ENCODE data around the gene ARSJ. TPM values are rescaled to one million over a fixed set of nuclear protein-coding genes. Genes with fewer than 3 reads are reported as not detected.

The ARSJ gene
- total RNA-seq, 1 donor from 2014 or later: not detected

GRCh38 chr4:113957956-113958355, 21.5 kb downstream of the ARSJ start:
- intact Hi-C loops (cut with micrococcal nuclease): no loop called here
- Mint-ChIP-seq H3K27me3 (peaks cover 20% of the 10 kb centered on the region), H3K4me1 (no peaks in the 10 kb centered on the region), H3K27ac (no peak overlapping the region), H3K9me3 (peaks cover 5% of the 10 kb centered on the region), H3K4me3 (no peak overlapping the region), H3K36me3 (ENCODE audit: low read depth) (no peaks in the 10 kb centered on the region)
- ATAC-seq (ENCODE audit: low read depth) (no peak), DNase-seq (no peak)
- POLR2A ChIA-PET: no interaction called here
- CTCF ChIA-PET: no interaction called here
- no peak for TF ChIP-seq CTCF (IDR thresholded peaks at IDR 0.05)

GRCh38 chr4:113955948-113956347, 23.5 kb downstream of the ARSJ start:
- ChIA-PET POLR2A (no interaction called here), CTCF (interaction anchor here (0.6 kb wide), 2 partner anchors 35 to 540 kb away, joined by 3 read pairs; no protein-coding TSS in a partner anchor)
- no peaks in the 10 kb centered on the region for H3K9me3 Mint-ChIP-seq
- H3K27me3 Mint-ChIP-seq: peaks cover 18% of the 10 kb centered on the region
- H3K27ac Mint-ChIP-seq: no peak overlapping the region
- intact Hi-C loops (cut with micrococcal nuclease): no loop called here
- H3K36me3 Mint-ChIP-seq (ENCODE audit: low read depth): no peaks in the 10 kb centered on the region
- H3K4me3 Mint-ChIP-seq: no peak overlapping the region
- peaks cover 2% of the 10 kb centered on the region for H3K4me1 Mint-ChIP-seq
- no peak for DNase-seq
- no peak for ATAC-seq (ENCODE audit: low read depth)
- no peak for TF ChIP-seq CTCF (IDR thresholded peaks at IDR 0.05)

GRCh38 chr4:113955411-113955810, 24.0 kb downstream of the ARSJ start:
- POLR2A ChIA-PET: no interaction called here
- intact Hi-C loops (cut with micrococcal nuclease): no loop called here
- CTCF ChIA-PET: interaction anchor here (0.6 kb wide), 1 partner anchor 34 kb away, joined by 3 read pairs; no protein-coding TSS in a partner anchor

GRCh38 chr4:113953888-113954287, 25.6 kb downstream of the ARSJ start:
- intact Hi-C loops (cut with micrococcal nuclease): loop anchor here (2.0 to 5.0 kb wide), 3 partner anchors 117 to 407 kb away; no protein-coding TSS in a partner anchor
- H3K36me3 Mint-ChIP-seq (ENCODE audit: low read depth): no peaks in the 10 kb centered on the region
- no peaks in the 10 kb centered on the region for H3K9me3 Mint-ChIP-seq

More at GRCh38 chr4:113955411-113955810, 24.0 kb downstream of the ARSJ start:
- Mint-ChIP-seq H3K4me3 (no peak overlapping the region), H3K36me3 (ENCODE audit: low read depth) (no peaks in the 10 kb centered on the region), H3K27ac (no peak overlapping the region), H3K9me3 (no peaks in the 10 kb centered on the region), H3K27me3 (peaks cover 18% of the 10 kb centered on the region), H3K4me1 (peaks cover 2% of the 10 kb centered on the region)
- no peak for TF ChIP-seq CTCF (IDR thresholded peaks at IDR 0.05)
- no peak for ATAC-seq (ENCODE audit: low read depth)
- no peak for DNase-seq

More at GRCh38 chr4:113953888-113954287, 25.6 kb downstream of the ARSJ start:
- ChIA-PET POLR2A (no interaction called here), CTCF (interaction anchor here (1.3 kb wide), 1 partner anchor 559 kb away, joined by 3 read pairs; no protein-coding TSS in a partner anchor)
- H3K27ac Mint-ChIP-seq: no peak overlapping the region
- H3K27me3 Mint-ChIP-seq: peaks cover 18% of the 10 kb centered on the region
- DNase-seq (no peak), ATAC-seq (ENCODE audit: low read depth) (no peak)
- H3K4me1 Mint-ChIP-seq: peaks cover 2% of the 10 kb centered on the region
- TF ChIP-seq CTCF (IDR thresholded peaks at IDR 0.05): no peak
- H3K4me3 Mint-ChIP-seq: no peak overlapping the region

Measured in activated B cell treated with CpG ODN at 0.5 μM for 24 hours (primary cell).